Measurements from ENCODE around the gene MANF.

MANF gene

GRCh38 chr3:51355891-51356578, 29.1 kb upstream of the MANF start:
- no peak overlapping the region for H3K4me3 ChIP-seq (ENCODE audit: low read length)
- H3K27ac ChIP-seq (ENCODE audit: low read length) = no peak overlapping the region
- H3K27me3 ChIP-seq (ENCODE audit: low read depth, low read length) = no peaks in the 10 kb centered on the region
- H4K20me1 ChIP-seq (ENCODE audit: insufficient read depth, low read length) = no peaks in the 10 kb centered on the region
- no peaks in the 10 kb centered on the region for H3K9me3 ChIP-seq (ENCODE audit: insufficient read depth, low read length)
- H3K9ac ChIP-seq (ENCODE audit: low read length) = no peak overlapping the region
- no peak overlapping the region for H3K4me2 ChIP-seq (ENCODE audit: low read length)
- no peaks in the 10 kb centered on the region for H3K4me1 ChIP-seq (ENCODE audit: low read length)
- no peak overlapping the region for H2AFZ ChIP-seq (ENCODE audit: low read depth, low read length)
- no peaks in the 10 kb centered on the region for H3K36me3 ChIP-seq (replicated peaks; ENCODE audit: low read depth, low read length)
- TF ChIP-seq EZH2phosphoT487 (IDR thresholded peaks at IDR 0.05; ENCODE audit: low read depth) (no peak), CTCF (IDR thresholded peaks at IDR 0.05; ENCODE audit: low read depth, low read length) (no peak)
- no peaks in the 10 kb centered on the region for H3K79me2 ChIP-seq (ENCODE audit: low read length)

DNA sequence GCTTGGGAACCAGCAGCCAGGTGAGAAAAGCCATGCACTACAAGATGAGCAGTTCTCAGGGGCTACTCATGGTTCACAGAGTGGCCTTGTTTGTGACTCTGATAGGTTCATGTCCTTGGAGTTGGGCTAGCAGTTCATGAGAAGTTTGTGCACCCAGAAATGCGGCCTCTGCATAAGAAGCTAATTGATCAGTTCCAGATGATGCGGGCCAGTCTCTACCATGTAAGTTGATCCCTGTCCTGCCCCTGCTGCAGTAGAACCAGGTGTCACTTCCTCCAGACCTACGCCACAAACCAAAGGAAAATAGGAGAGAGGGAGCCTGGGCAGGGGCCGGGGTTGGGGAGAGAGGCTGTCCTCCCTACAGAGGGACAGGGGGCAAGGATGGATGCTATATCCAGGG, 27.2 kb upstream of the MANF start:
- Histone ChIP-seq H3K9me3 (ENCODE audit: insufficient read depth, low read length) (no peaks in the 10 kb centered on the region), H3K79me2 (ENCODE audit: low read length) (no peaks in the 10 kb centered on the region), H2AFZ (ENCODE audit: low read depth, low read length) (no peak overlapping the region), H3K4me3 (ENCODE audit: low read length) (no peak overlapping the region), H3K27ac (ENCODE audit: low read length) (no peak overlapping the region), H3K27me3 (ENCODE audit: low read depth, low read length) (no peaks in the 10 kb centered on the region), H3K36me3 (replicated peaks; ENCODE audit: low read depth, low read length) (no peaks in the 10 kb centered on the region), H3K9ac (ENCODE audit: low read length) (no peak overlapping the region), H4K20me1 (ENCODE audit: insufficient read depth, low read length) (no peaks in the 10 kb centered on the region), H3K4me2 (ENCODE audit: low read length) (no peak overlapping the region), H3K4me1 (ENCODE audit: low read length) (no peaks in the 10 kb centered on the region)
- no peak for TF ChIP-seq CTCF (IDR thresholded peaks at IDR 0.05; ENCODE audit: low read depth, low read length)
- TF ChIP-seq EZH2phosphoT487 (IDR thresholded peaks at IDR 0.05; ENCODE audit: low read depth) = no peak

DNA sequence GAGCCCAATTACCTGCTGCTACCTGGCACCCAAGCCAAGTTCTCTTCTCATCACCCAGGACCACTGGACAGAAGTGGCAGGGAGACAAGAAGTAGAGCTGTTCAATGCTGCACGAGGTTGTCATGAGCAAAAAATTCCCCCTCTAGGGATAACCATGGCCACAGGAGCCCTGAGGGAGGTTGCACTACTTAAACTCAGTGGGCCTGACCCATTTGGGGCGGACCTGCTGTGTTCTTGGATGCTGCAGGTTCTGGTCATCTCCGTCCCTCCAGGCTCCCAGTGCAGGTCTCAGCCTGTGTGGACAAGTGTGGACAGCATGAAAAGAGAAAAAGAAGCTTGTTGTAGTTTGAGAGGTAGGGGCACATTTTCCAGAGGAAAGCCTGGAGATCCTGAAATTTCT, 26.1 kb upstream of the MANF start:
- no peak overlapping the region for H3K27ac ChIP-seq (ENCODE audit: low read length)
- no peak overlapping the region for H2AFZ ChIP-seq (ENCODE audit: low read depth, low read length)
- no peak overlapping the region for H3K4me2 ChIP-seq (ENCODE audit: low read length)
- H3K4me3 ChIP-seq (ENCODE audit: low read length) = no peak overlapping the region
- no peaks in the 10 kb centered on the region for H3K4me1 ChIP-seq (ENCODE audit: low read length)
- no peaks in the 10 kb centered on the region for H4K20me1 ChIP-seq (ENCODE audit: insufficient read depth, low read length)
- no peaks in the 10 kb centered on the region for H3K9me3 ChIP-seq (ENCODE audit: insufficient read depth, low read length)
- no peak overlapping the region for H3K9ac ChIP-seq (ENCODE audit: low read length)
- no peaks in the 10 kb centered on the region for H3K79me2 ChIP-seq (ENCODE audit: low read length)
- no peaks in the 10 kb centered on the region for H3K27me3 ChIP-seq (ENCODE audit: low read depth, low read length)
- TF ChIP-seq CTCF (IDR thresholded peaks at IDR 0.05; ENCODE audit: low read depth, low read length) = no peak
- TF ChIP-seq EZH2phosphoT487 (IDR thresholded peaks at IDR 0.05; ENCODE audit: low read depth) = no peak
- no peaks in the 10 kb centered on the region for H3K36me3 ChIP-seq (replicated peaks; ENCODE audit: low read depth, low read length)

DNA sequence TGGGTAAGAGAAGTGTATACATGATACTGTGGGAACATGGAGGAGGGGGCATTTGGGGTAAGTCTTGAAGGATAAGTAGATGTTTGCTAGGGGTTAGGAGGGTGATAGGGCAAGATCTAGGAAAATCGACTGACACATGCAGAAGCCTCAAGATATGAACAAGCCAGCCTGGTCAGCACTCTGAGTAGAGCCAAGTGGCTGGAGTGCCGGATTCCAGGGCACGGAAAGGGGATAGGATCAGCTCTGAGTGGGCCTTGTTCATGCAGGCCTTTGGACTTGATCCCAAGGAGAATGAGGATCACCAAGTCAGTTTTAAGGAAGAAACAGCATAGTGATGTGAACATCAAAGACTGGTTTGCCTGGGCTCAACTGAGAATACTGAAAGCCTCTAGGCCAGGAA, 24.3 kb upstream of the MANF start:
- H3K4me1 ChIP-seq (ENCODE audit: low read length) = no peaks in the 10 kb centered on the region
- no peak overlapping the region for H3K27ac ChIP-seq (ENCODE audit: low read length)
- no peak overlapping the region for H3K4me3 ChIP-seq (ENCODE audit: low read length)
- no peaks in the 10 kb centered on the region for H3K27me3 ChIP-seq (ENCODE audit: low read depth, low read length)
- no peak overlapping the region for H2AFZ ChIP-seq (ENCODE audit: low read depth, low read length)
- TF ChIP-seq CTCF (IDR thresholded peaks at IDR 0.05; ENCODE audit: low read depth, low read length) = no peak
- TF ChIP-seq EZH2phosphoT487 (IDR thresholded peaks at IDR 0.05; ENCODE audit: low read depth) = no peak
- no peaks in the 10 kb centered on the region for H3K79me2 ChIP-seq (ENCODE audit: low read length)
- H3K4me2 ChIP-seq (ENCODE audit: low read length) = no peak overlapping the region
- H3K9me3 ChIP-seq (ENCODE audit: insufficient read depth, low read length) = no peaks in the 10 kb centered on the region
- H4K20me1 ChIP-seq (ENCODE audit: insufficient read depth, low read length) = no peaks in the 10 kb centered on the region
- H3K36me3 ChIP-seq (replicated peaks; ENCODE audit: low read depth, low read length) = no peaks in the 10 kb centered on the region
- no peak overlapping the region for H3K9ac ChIP-seq (ENCODE audit: low read length)

Data from OCI-LY3 (cell line).